Endothelial cell of umbilical vein (primary cell): ENCODE results near the gene PIEZO2. TPM values are rescaled to one million over a fixed set of nuclear protein-coding genes. Genes with fewer than 3 reads are reported as not detected.

Source experiments
- BruUV-seq: library from RNA; stranded (reverse); fragments of 400-500 nt; replicated peaks from 2 replicates; lab custom pipeline; 2021; lab: Mats Ljungman, UMichigan
- CTCF ChIA-PET: fragments of 300-600, 350-600 bp; sonication (Branson Sonifier 250); formaldehyde crosslinking; loops from one replicate; lab custom pipeline; 2021; ENCODE audit warnings: antibody characterized with exemption, inconsistent platforms; lab: Charles Lee
- POLR2A ChIA-PET: fragments of 300-600, 350-600 bp; sonication (Branson Sonifier 250); formaldehyde crosslinking; loops from one replicate; lab custom pipeline; 2021; ENCODE audit warnings: antibody characterized with exemption, inconsistent platforms; lab: Charles Lee
- DNase-seq: peaks from one replicate; pipeline ENCODE4 v3.0.0-alpha.2; 2011; ENCODE audit warnings: low read depth, low spot score
- FAIRE-seq: peaks from 2 replicates; lab custom pipeline; 2011; peaks lifted over from hg19 to GRCh38; lab: Jason Lieb, UNC
- H2AFZ ChIP-seq: 2 replicates; pipeline ENCODE4 v1.6.0; 2012; ENCODE audit warnings: low read depth, low read length, control low read depth, inconsistent platforms
- H3K27ac ChIP-seq: 2 replicates; pipeline ENCODE4 v1.5.1; 2011; ENCODE audit warnings: low read depth, mild to moderate bottlenecking, control low read depth, low read length, moderate library complexity; ENCODE audit not compliant: insufficient read depth
- H3K27me3 ChIP-seq, 2 experiments: 2 replicates each; pipeline versions ENCODE4 v1.6.0 to v1.6.1; 2011; ENCODE audit warnings: low read length in 2 of 2, mixed read lengths in 1 of 2; ENCODE audit not compliant: control insufficient read depth in 2 of 2, insufficient read depth in 2 of 2
- H3K36me3 ChIP-seq, 2 experiments: 2 replicates in 1 of 2; 3 replicates in 1 of 2; pipeline ENCODE4 v1.5.1; 2011; ENCODE audit warnings: low read length in 2 of 2, mild to moderate bottlenecking in 1 of 2, moderate library complexity in 1 of 2; ENCODE audit not compliant: control insufficient read depth in 2 of 2, insufficient read depth in 2 of 2; ENCODE audit errors: extremely low read depth in 1 of 2
- H3K4me1 ChIP-seq: 3 replicates; pipeline ENCODE4 v1.5.1; 2011; ENCODE audit warnings: mild to moderate bottlenecking, low read length; ENCODE audit not compliant: control insufficient read depth, insufficient read depth; ENCODE audit errors: extremely low read depth
- H3K4me2 ChIP-seq: 2 replicates; pipeline ENCODE4 v1.6.1; 2011; ENCODE audit warnings: low read length, control low read depth, mixed read lengths; ENCODE audit not compliant: insufficient read depth
- H3K4me3 ChIP-seq, 3 experiments: fragments of 200-600 bp in 1 of 3; sonication (generic), shearing (Covaris generic) in 1 of 3; replicated peaks in 1 of 3; 2 replicates each; pipeline ENCODE4 v1.5.1; 2011 to 2016; ENCODE audit warnings: control low read depth in 3 of 3, low read length in 3 of 3, mild to moderate bottlenecking in 2 of 3, inconsistent platforms in 1 of 3, low read depth in 1 of 3, moderate library complexity in 1 of 3; ENCODE audit not compliant: insufficient read depth in 1 of 3
- H3K79me2 ChIP-seq: 2 replicates; pipeline ENCODE4 v1.6.0; 2012; ENCODE audit warnings: low read length, inconsistent platforms; ENCODE audit not compliant: control insufficient read depth, insufficient read depth
- H3K9ac ChIP-seq: replicated peaks from 2 replicates; pipeline ENCODE3; 2011; ENCODE audit warnings: low read length, control low read depth; ENCODE audit not compliant: insufficient read depth; ENCODE audit errors: extremely low read depth
- H3K9me1 ChIP-seq: replicated peaks from 3 replicates; pipeline ENCODE4 v1.6.0; 2011; ENCODE audit warnings: mild to moderate bottlenecking, low read length; ENCODE audit not compliant: control insufficient read depth, insufficient read depth; ENCODE audit errors: extremely low read depth
- H3K9me3 ChIP-seq: replicated peaks from 2 replicates; pipeline ENCODE4 v1.5.1; 2012; ENCODE audit warnings: low read length, inconsistent platforms; ENCODE audit not compliant: control insufficient read depth, insufficient read depth
- H4K20me1 ChIP-seq: replicated peaks from 2 replicates; pipeline ENCODE3; 2011; ENCODE audit warnings: mild to moderate bottlenecking, low read length; ENCODE audit not compliant: control insufficient read depth, insufficient read depth; ENCODE audit errors: extremely low read depth
- CTCF ChIP-seq, 2 donors: IDR thresholded peaks; 1 replicate in 1 of 2; 2 replicates in 1 of 2; pipeline ENCODE4 v1.5.1; 2011; ENCODE audit warnings: low read length in 2 of 2, mild to moderate bottlenecking in 2 of 2, moderate library complexity in 2 of 2, control low read depth in 1 of 2, inconsistent platforms in 1 of 2, low read depth in 1 of 2; ENCODE audit not compliant: insufficient read depth in 1 of 2; ENCODE audit errors: extremely low read depth in 1 of 2
- EZH2 ChIP-seq: IDR thresholded peaks from 2 replicates; pipeline ENCODE4 v1.6.1; 2012; ENCODE audit warnings: borderline replicate concordance, low read depth, mild to moderate bottlenecking, moderate library complexity, low read length, inconsistent platforms; ENCODE audit not compliant: severe bottlenecking
- FOS ChIP-seq: IDR thresholded peaks from 2 replicates; pipeline ENCODE4 v1.6.1; 2011; ENCODE audit warnings: mild to moderate bottlenecking, low read length, moderate library complexity, borderline replicate concordance; ENCODE audit not compliant: insufficient read depth
- GATA2 ChIP-seq: IDR thresholded peaks from 2 replicates; pipeline ENCODE4 v1.7.0; 2011; ENCODE audit warnings: low read depth, mild to moderate bottlenecking, moderate library complexity, mixed read lengths, low read length; ENCODE audit not compliant: insufficient read length, insufficient read depth
- JUN ChIP-seq: IDR thresholded peaks from 2 replicates; pipeline ENCODE4 v1.6.1; 2011; ENCODE audit warnings: borderline replicate concordance, low read depth; ENCODE audit not compliant: insufficient read length, insufficient read depth
- MAX ChIP-seq: IDR thresholded peaks from 2 replicates; pipeline ENCODE4 v1.6.1; 2011; ENCODE audit not compliant: insufficient read depth, insufficient read length
- MYC ChIP-seq: IDR thresholded peaks from one replicate; pipeline ENCODE4 v1.6.1; 2011; ENCODE audit warnings: mild to moderate bottlenecking, low read depth, low read length
- POLR2A ChIP-seq: IDR thresholded peaks from 2 replicates; pipeline ENCODE4 v1.6.1; 2012; ENCODE audit warnings: low read depth, mild to moderate bottlenecking, control low read depth, low read length
- POLR2AphosphoS5 ChIP-seq: IDR thresholded peaks from 2 replicates; pipeline ENCODE4 v1.6.1; 2012; ENCODE audit warnings: low read depth, mild to moderate bottlenecking, control low read depth, low read length, moderate library complexity; ENCODE audit not compliant: insufficient read depth
- dilution Hi-C: fragments of 300-500 bp; cut with MboI; formaldehyde crosslinking; loops from one replicate; pipeline ENCODE4 v1.15.0; 2019; ENCODE audit warnings: low sequenced_read_pairs; ENCODE audit not compliant: extremely low pct_ligation_motif_present
- intact Hi-C: fragments of 100-400 bp; cut with micrococcal nuclease; formaldehyde crosslinking; loops from one replicate; pipeline ENCODE4 v1.10.0; 2022
- polyA plus RNA-seq, 4 experiments: library from polyadenylated mRNA; depleted of rRNA in 3 of 4; stranded (reverse) in 3 of 4; unstranded in 1 of 4; fragments of >200 nt; gene quantifications; 2 replicates each; pipeline versions ENCODE4 v1.2.1 to v1.2.3, GENCODE V29; 2011 to 2012; ENCODE audit warnings: missing spikeins in 1 of 4
- total RNA-seq: library from RNA; stranded (reverse); gene quantifications from 2 replicates; pipeline ENCODE4 v1.2.3, GENCODE V29; 2021

PIEZO2 gene
- total and polyA plus RNA-seq, 2 donors (not counting 3 experiments of a cell fraction or from before 2014, with no cell fraction given): 1.7 to 11.2 TPM

GRCh38 chr18:10713409-10713808 lies 436.0 kb downstream of the PIEZO2 start:
- H2AFZ ChIP-seq: no peak overlapping the region
- dilution Hi-C loops: no loop called here
- no peaks in the 10 kb centered on the region for H3K9me3 ChIP-seq
- H3K9ac ChIP-seq: no peak overlapping the region
- H3K4me3 ChIP-seq: no peak overlapping the region
- FAIRE-seq: no peak
- no peaks in the 10 kb centered on the region for H3K9me1 ChIP-seq
- BruUV-seq: no TSS peak
- no peaks in the 10 kb centered on the region for H3K79me2 ChIP-seq
- CTCF ChIA-PET: no interaction called here
- POLR2A ChIA-PET: no interaction called here
- no peak for TF ChIP-seq CTCF (IDR thresholded peaks at IDR 0.05; ENCODE audit: extremely low read depth in 1 of 2, insufficient read depth in 1 of 2, low read depth in 1 of 2, low read length in 2 of 2)
- no peak for TF ChIP-seq GATA2
- no peak for TF ChIP-seq FOS
- TF ChIP-seq POLR2AphosphoS5: no peak
- no peak for TF ChIP-seq POLR2A
- TF ChIP-seq EZH2: no peak
- no peak for TF ChIP-seq MAX
- TF ChIP-seq JUN: no peak
- TF ChIP-seq MYC: no peak
- H3K4me1 ChIP-seq: no peaks in the 10 kb centered on the region
- H4K20me1 ChIP-seq: no peaks in the 10 kb centered on the region
- intact Hi-C loops: no loop called here
- H3K4me2 ChIP-seq: no peak overlapping the region
- no peak overlapping the region for H3K27ac ChIP-seq
- H3K27me3 ChIP-seq: no peaks in the 10 kb centered on the region
- H3K36me3 ChIP-seq: no peaks in the 10 kb centered on the region
- no peak for DNase-seq
